Neutrophil (primary cell): ENCODE measurements around the gene NUDT22.

Source experiments
- H3K27ac ChIP-seq: fragments of 200-600 bp; sonication (generic); 2 replicates; pipeline ENCODE4 v1.5.1; 2016; ENCODE audit warnings: mild to moderate bottlenecking, moderate library complexity
- H3K27me3 ChIP-seq: fragments of 200-600 bp; sonication (generic); 2 replicates; pipeline ENCODE4 v1.6.0; 2016; ENCODE audit warnings: mild to moderate bottlenecking
- H3K36me3 ChIP-seq: fragments of 200-600 bp; sonication (generic); 2 replicates; pipeline ENCODE4 v1.5.1; 2017
- H3K4me1 ChIP-seq, 2 experiments: fragments of 200-600 bp in 1 of 2; sonication (generic) in 1 of 2; 1 replicate in 1 of 2; 2 replicates in 1 of 2; pipeline versions ENCODE4 v1.5.1 to v1.6.1; 2013 to 2016; ENCODE audit warnings: low read depth in 1 of 2, low read length in 1 of 2, mild to moderate bottlenecking in 1 of 2, moderate library complexity in 1 of 2; ENCODE audit not compliant: control insufficient read depth in 1 of 2, insufficient read depth in 1 of 2
- H3K4me3 ChIP-seq, 2 experiments: fragments of 200-600 bp in 1 of 2; sonication (generic) in 1 of 2; 1 replicate in 1 of 2; 2 replicates in 1 of 2; pipeline ENCODE4 v1.5.1; 2013 to 2016; ENCODE audit warnings: low read depth in 1 of 2, low read length in 1 of 2, mild to moderate bottlenecking in 1 of 2, moderate library complexity in 1 of 2
- H3K9me3 ChIP-seq: fragments of 200-600 bp; sonication (generic); 2 replicates; pipeline ENCODE4 v1.5.1; 2016
- TF ChIP-seq, protein P1 (sequence below): fragments of 200-600 bp; sonication (generic); IDR thresholded peaks from 2 replicates; pipeline ENCODE4 v1.5.1; 2016; ENCODE audit warnings: antibody characterized with exemption

NUDT22 gene

DNA sequence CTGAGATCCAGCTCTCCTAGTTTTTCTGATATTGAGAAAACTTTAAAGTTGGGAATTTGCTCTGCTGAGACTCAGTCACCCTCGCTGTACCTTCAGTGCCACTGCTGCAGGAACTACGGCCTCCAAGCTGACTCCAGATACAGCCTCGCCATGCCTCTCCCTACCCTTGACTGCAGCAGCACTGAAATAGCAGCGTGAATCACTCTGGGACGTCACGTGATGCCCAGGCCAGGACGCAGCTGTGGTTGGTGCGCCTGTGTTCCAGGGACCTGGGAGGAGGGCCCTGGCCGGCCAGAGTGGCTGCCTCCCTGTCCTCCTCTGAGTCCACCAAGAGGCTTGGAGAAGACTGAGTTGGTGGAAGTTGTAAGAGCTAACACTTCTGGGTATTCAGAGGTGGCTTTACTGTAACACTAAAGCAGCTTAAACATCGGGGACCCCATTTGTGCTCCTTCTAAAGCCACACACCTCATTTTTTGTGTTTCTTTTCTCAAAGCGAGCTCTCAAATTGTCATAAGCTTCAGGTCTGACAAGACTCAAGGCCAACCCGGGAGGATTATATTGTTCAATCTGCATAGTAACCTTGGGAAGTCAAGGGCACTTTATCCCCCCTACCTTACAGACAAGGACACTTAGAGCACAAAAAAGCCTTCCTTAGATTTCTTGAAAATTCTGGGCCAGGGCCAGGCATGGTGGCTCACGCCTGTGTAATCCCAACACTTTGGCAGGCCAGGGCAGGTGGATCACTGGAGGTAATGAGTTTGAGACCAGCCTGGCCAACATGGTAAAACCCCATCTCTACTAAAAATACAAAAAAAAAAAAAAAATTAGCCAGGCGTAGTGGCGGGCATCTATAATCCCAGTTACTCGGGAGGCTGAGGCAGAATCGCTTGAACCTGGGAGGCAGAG, 44.3 kb upstream of the NUDT22 start:
- TF ChIP-seq, protein P1, sequence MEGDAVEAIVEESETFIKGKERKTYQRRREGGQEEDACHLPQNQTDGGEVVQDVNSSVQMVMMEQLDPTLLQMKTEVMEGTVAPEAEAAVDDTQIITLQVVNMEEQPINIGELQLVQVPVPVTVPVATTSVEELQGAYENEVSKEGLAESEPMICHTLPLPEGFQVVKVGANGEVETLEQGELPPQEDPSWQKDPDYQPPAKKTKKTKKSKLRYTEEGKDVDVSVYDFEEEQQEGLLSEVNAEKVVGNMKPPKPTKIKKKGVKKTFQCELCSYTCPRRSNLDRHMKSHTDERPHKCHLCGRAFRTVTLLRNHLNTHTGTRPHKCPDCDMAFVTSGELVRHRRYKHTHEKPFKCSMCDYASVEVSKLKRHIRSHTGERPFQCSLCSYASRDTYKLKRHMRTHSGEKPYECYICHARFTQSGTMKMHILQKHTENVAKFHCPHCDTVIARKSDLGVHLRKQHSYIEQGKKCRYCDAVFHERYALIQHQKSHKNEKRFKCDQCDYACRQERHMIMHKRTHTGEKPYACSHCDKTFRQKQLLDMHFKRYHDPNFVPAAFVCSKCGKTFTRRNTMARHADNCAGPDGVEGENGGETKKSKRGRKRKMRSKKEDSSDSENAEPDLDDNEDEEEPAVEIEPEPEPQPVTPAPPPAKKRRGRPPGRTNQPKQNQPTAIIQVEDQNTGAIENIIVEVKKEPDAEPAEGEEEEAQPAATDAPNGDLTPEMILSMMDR: no peak
- Histone ChIP-seq H3K9me3 (no peaks in the 10 kb centered on the region), H3K27me3 (no peaks in the 10 kb centered on the region), H3K36me3 (no peaks in the 10 kb centered on the region), H3K4me3 (no peak overlapping the region), H3K4me1 (peaks cover 9 to 12% of the 10 kb centered on the region in 2 experiments), H3K27ac (no peak overlapping the region)

DNA sequence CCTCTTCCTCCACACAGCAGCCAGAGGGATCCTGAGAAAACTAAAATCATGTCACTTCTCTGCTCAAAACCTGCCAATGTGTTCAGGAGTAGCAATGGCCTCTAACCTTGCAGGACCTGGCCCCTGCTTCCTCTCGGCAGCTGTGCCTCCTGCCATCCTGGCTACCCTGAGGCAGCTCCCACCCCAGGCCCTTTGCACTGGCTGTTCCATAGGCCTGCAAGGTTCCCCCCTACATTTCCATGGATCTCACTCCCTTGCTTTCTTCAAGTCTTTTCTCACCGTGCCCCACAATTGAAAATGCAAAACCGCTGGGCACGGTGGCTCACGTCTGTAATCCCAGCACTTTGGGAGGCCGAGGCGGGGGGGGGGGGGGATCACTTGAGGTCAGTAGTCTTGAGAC, 42.2 kb upstream of the NUDT22 start:
- Histone ChIP-seq H3K36me3 (no peaks in the 10 kb centered on the region), H3K27me3 (no peaks in the 10 kb centered on the region), H3K4me3 (no peak overlapping the region), H3K27ac (no peak overlapping the region), H3K4me1 (peaks cover 9 to 12% of the 10 kb centered on the region in 2 experiments), H3K9me3 (no peaks in the 10 kb centered on the region)
- TF ChIP-seq, protein P1: no peak

DNA sequence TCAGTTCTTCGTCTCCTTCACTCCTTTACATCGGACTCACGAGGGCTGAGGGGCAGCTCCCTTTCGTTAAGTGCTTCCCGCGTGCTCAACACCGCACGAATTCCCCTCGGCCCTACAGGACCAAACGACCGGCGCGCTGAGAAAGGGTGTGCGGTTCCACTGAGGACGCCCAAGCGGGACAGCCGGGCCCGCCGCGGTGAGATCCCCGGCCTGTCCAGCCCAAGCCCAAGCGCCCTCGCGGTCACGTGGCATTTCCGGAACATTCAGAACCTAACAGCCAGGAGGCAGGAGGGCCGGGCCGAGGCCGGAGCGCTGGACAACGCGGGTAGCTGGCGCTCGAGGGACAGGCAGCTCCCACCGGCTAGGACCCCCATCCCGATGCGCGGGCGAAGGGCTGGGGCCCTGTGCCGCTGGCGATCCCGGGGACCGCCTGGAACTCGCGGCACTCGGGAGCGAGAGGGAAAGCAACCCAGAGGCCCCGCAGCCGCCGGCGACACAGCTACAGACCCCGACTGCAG, 40.8 kb upstream of the NUDT22 start:
- H3K27ac ChIP-seq: no peak overlapping the region
- no peaks in the 10 kb centered on the region for H3K9me3 ChIP-seq
- H3K27me3 ChIP-seq: no peaks in the 10 kb centered on the region
- TF ChIP-seq, protein P1: no peak
- peaks cover 9 to 12% of the 10 kb centered on the region in 2 experiments for H3K4me1 ChIP-seq
- H3K36me3 ChIP-seq: no peaks in the 10 kb centered on the region
- H3K4me3 ChIP-seq: peak overlapping the region in 1 of 2 experiments; percentile 100

DNA sequence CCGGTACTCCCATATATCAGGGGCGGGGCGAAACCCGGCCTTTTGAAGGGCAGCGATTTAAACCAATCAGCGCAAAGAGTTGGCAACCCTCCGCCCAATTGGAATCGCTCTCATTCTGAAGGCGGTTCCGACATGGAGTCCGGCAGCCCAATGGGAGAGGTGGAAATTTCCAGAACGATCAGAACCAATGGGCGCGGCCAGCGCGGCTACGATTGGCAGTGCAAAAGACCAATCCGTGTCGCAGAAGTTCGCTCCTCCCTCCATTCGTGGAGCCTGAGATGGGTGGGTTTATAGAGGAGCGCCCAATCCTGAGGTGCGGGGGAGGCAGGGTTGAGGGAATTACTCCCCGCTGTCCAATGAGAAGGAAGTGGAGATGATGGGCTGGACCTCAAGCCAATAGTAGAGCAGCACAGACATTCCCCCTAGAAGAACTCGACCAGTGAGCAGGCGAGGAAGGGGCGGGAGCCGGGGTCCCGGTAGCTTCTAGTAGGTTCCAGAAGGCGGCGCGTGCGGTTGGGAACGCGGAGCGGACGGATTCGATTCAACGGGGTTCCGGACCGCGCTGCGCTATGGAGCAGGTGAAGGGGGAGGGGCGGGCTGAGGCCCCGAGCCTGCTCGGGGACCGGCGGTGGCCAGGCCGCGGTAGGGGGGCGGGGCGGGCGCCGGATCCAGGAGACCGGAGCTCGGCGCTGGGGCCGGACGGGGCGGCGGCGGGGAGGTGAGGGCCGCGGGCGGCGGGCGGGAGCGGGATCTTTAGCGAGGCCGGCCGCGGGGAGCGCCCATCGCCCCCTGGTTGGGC, 40.2 kb upstream of the NUDT22 start, which contains the start of gene STIP1:
TSS of gene STIP1 (plus strand) at position 479 of the 799 bp plus-strand sequence. CDS start at position 570, 91 bp downstream.
- Histone ChIP-seq H3K36me3 (no peaks in the 10 kb centered on the region), H3K27ac (no peak within 1 kb of the TSS), H3K9me3 (no peaks in the 10 kb centered on the region), H3K4me1 (peaks cover 9 to 12% of the 10 kb centered on the region in 2 experiments), H3K4me3 (peak within 1 kb of the TSS in 1 of 2 experiments; percentile 100), H3K27me3 (no peaks in the 10 kb centered on the region)
- TF ChIP-seq, protein P1: peak; percentile 96

DNA sequence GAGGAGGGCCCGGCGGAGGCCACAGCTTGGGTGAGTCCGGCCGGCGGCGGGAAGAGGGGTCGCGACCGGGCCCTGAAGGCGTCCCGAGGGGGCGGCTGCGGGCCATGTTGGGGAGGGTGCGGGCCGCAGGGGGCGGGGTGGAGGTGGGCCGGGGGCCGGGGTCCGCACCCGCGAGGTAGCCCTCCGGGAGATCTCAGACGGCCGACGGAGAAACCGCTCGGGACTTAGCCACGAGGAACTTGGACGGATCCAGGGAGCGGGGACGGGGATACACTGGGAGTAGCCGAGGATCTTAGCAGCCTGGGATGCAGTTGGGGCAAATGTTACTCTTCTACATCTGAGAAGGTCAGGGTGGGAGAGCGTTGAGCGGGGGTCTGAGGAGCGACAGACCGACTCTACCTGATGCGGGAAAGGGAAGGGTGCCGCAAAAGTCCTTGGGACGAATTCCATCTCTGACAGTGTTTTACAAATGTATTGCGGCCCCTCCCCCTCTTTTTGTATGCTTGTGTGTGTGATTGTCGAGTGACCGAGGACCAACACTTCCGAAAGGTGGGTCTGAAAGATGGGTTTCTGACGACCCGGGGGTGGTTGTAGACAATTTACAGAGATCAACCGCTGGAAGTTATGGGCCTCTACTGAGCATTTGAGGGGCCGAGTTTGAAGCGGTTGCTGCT, 39.4 kb upstream of the NUDT22 start:
- Histone ChIP-seq H3K27ac (no peak overlapping the region), H3K4me3 (no peak overlapping the region), H3K27me3 (no peaks in the 10 kb centered on the region), H3K4me1 (peaks cover 9 to 12% of the 10 kb centered on the region in 2 experiments), H3K36me3 (no peaks in the 10 kb centered on the region), H3K9me3 (no peaks in the 10 kb centered on the region)
- TF ChIP-seq, protein P1: no peak
